GM18868 (cell line): ENCODE results near the gene SLC25A23.

ENCODE experiments used
- ATAC-seq: cut with Tn5 transposase; IDR thresholded peaks from one replicate; pipeline ENCODE4 v1.9.1; 2021; ENCODE audit warnings: mild to moderate bottlenecking, moderate library complexity; ENCODE audit not compliant: unreplicated experiment

SLC25A23 gene

GRCh38 chr19:6481541-6482342 is 22.1 kb upstream of the SLC25A23 start, which contains the start of gene DENND1C:
TSS of gene DENND1C (minus strand) at chr19:6481787. CDS start at chr19:6481695, 92 bp downstream.
- no peak for ATAC-seq

- no peak for ATAC-seq
Measured at GRCh38 chr19:6480848-6481415, 21.3 kb upstream of the SLC25A23 start.

- ATAC-seq, result no peak
Measured at GRCh38 chr19:6479836-6480398, 20.3 kb upstream of the SLC25A23 start.

GRCh38 chr19:6478815-6479214 is 19.2 kb upstream of the SLC25A23 start:
- no peak for ATAC-seq

GRCh38 chr19:6476896-6477431 is 17.4 kb upstream of the SLC25A23 start:
- no peak for ATAC-seq

- ATAC-seq, result no peak
Measured at GRCh38 chr19:6476155-6476895, 16.7 kb upstream of the SLC25A23 start.

- ATAC-seq, result no peak
Measured at GRCh38 chr19:6475321-6476108, 15.9 kb upstream of the SLC25A23 start.

- no peak for ATAC-seq
Measured at GRCh38 chr19:6473647-6474046, 14.1 kb upstream of the SLC25A23 start.

GRCh38 chr19:6472713-6473112 is 13.1 kb upstream of the SLC25A23 start:
- no peak for ATAC-seq

GRCh38 chr19:6471076-6471475 is 11.5 kb upstream of the SLC25A23 start:
- no peak for ATAC-seq

GRCh38 chr19:6470173-6470572 is 10.6 kb upstream of the SLC25A23 start:
- no peak for ATAC-seq

GRCh38 chr19:6467384-6467783 is 7.8 kb upstream of the SLC25A23 start:
- ATAC-seq, result no peak

GRCh38 chr19:6466526-6467248 is 7.1 kb upstream of the SLC25A23 start:
- ATAC-seq, result no peak

GRCh38 chr19:6465663-6466062 is 6.1 kb upstream of the SLC25A23 start:
- no peak for ATAC-seq

GRCh38 chr19:6465006-6465405 is 5.4 kb upstream of the SLC25A23 start:
- ATAC-seq, result no peak

- no peak for ATAC-seq
Measured at GRCh38 chr19:6464070-6464873, 4.7 kb upstream of the SLC25A23 start, which contains the start of gene CRB3. TSS of gene CRB3 (plus strand) at chr19:6464271. CDS start at chr19:6464702, 431 bp downstream.

GRCh38 chr19:6460099-6460884 is 700 bp upstream of the SLC25A23 start:
- peak; percentile 71 for ATAC-seq

GRCh38 chr19:6458695-6459261 is 814 bp downstream of the SLC25A23 start:
- ATAC-seq, result no peak
